ENCODE data around the gene APCDD1.
A peak's percentile ranks its signal among the peaks of the same experiment; 100 is the strongest.

The APCDD1 gene

GRCh38 chr18:10453806-10454680 is at the start of gene APCDD1:
Gene APCDD1, plus strand, starts transcription at chr18:10454635. Its CDS starts 347 bp downstream, at chr18:10454982.
- DNase-seq (ENCODE audit: low spot score): no peak
- H3K27ac ChIP-seq (ENCODE audit: poor library complexity, severe bottlenecking): no peak within 1 kb of the TSS
- no peak for TF ChIP-seq CTCF (IDR thresholded peaks at IDR 0.05; ENCODE audit: poor library complexity, severe bottlenecking)
- ATAC-seq (ENCODE audit: low read depth): peak; percentile 41; the same call in 2 of the 3 replicates
- H3K9me3 ChIP-seq (ENCODE audit: severe bottlenecking): no peaks in the 10 kb centered on the region
- peak within 1 kb of the TSS; percentile 26 for H3K4me3 ChIP-seq (ENCODE audit: severe bottlenecking)
- H3K4me1 ChIP-seq (ENCODE audit: insufficient read depth, poor library complexity, severe bottlenecking): no peaks in the 10 kb centered on the region
- peaks cover 67% of the 10 kb centered on the region for H3K27me3 ChIP-seq (ENCODE audit: insufficient read depth, poor library complexity, severe bottlenecking)
- H3K36me3 ChIP-seq (ENCODE audit: low read depth): no peaks in the 10 kb centered on the region

- Histone ChIP-seq H3K27ac (ENCODE audit: poor library complexity, severe bottlenecking) (no peak overlapping the region), H3K36me3 (ENCODE audit: low read depth) (no peaks in the 10 kb centered on the region), H3K27me3 (ENCODE audit: insufficient read depth, poor library complexity, severe bottlenecking) (no peaks in the 10 kb centered on the region), H3K4me3 (ENCODE audit: severe bottlenecking) (no peak overlapping the region), H3K9me3 (ENCODE audit: severe bottlenecking) (no peaks in the 10 kb centered on the region), H3K4me1 (ENCODE audit: insufficient read depth, poor library complexity, severe bottlenecking) (no peaks in the 10 kb centered on the region)
- ATAC-seq (ENCODE audit: low read depth) (no peak), DNase-seq (ENCODE audit: low spot score) (no peak)
- no peak for TF ChIP-seq CTCF (IDR thresholded peaks at IDR 0.05; ENCODE audit: poor library complexity, severe bottlenecking)
Observed at GRCh38 chr18:10405014-10405493, 49.4 kb upstream of the APCDD1 start.

- Histone ChIP-seq H3K4me3 (ENCODE audit: severe bottlenecking) (no peak overlapping the region), H3K27me3 (ENCODE audit: insufficient read depth, poor library complexity, severe bottlenecking) (no peaks in the 10 kb centered on the region), H3K4me1 (ENCODE audit: insufficient read depth, poor library complexity, severe bottlenecking) (no peaks in the 10 kb centered on the region), H3K9me3 (ENCODE audit: severe bottlenecking) (no peaks in the 10 kb centered on the region), H3K36me3 (ENCODE audit: low read depth) (no peaks in the 10 kb centered on the region), H3K27ac (ENCODE audit: poor library complexity, severe bottlenecking) (no peak overlapping the region)
- TF ChIP-seq CTCF (IDR thresholded peaks at IDR 0.05; ENCODE audit: poor library complexity, severe bottlenecking): no peak
- DNase-seq (ENCODE audit: low spot score) (no peak), ATAC-seq (ENCODE audit: low read depth) (no peak)
Observed at GRCh38 chr18:10405816-10406663, 48.4 kb upstream of the APCDD1 start.

- Histone ChIP-seq H3K27ac (ENCODE audit: poor library complexity, severe bottlenecking) (no peak overlapping the region), H3K9me3 (ENCODE audit: severe bottlenecking) (no peaks in the 10 kb centered on the region), H3K27me3 (ENCODE audit: insufficient read depth, poor library complexity, severe bottlenecking) (no peaks in the 10 kb centered on the region), H3K36me3 (ENCODE audit: low read depth) (no peaks in the 10 kb centered on the region), H3K4me3 (ENCODE audit: severe bottlenecking) (no peak overlapping the region), H3K4me1 (ENCODE audit: insufficient read depth, poor library complexity, severe bottlenecking) (peaks cover 8% of the 10 kb centered on the region)
- DNase-seq (ENCODE audit: low spot score): no peak
- ATAC-seq (ENCODE audit: low read depth): no peak
- TF ChIP-seq CTCF (IDR thresholded peaks at IDR 0.05; ENCODE audit: poor library complexity, severe bottlenecking): no peak
Observed at GRCh38 chr18:10408131-10408530, 46.3 kb upstream of the APCDD1 start.

Measured in RWPE2 (cell line).